Peyer's patch (tissue), 4 donors: ENCODE data around the gene MARF1.

ENCODE experiments used
- CTCF ChIP-seq, 6 experiments: fragments of 450-650 bp in 4 of 6; fragments of 200-600 bp in 2 of 6; sonication (generic) in 1 of 6; IDR thresholded peaks; one replicate each; pipeline ENCODE4 v1.5.1; 2017 to 2019; ENCODE audit warnings: antibody characterized with exemption in 6 of 6, mild to moderate bottlenecking in 3 of 6, moderate library complexity in 1 of 6
- POLR2A ChIP-seq, 2 donors: fragments of 450-650 bp; IDR thresholded peaks; one replicate each; pipeline ENCODE4 v1.5.1; 2017; ENCODE audit warnings: antibody characterized with exemption in 2 of 2, mild to moderate bottlenecking in 2 of 2, moderate library complexity in 2 of 2

- no peak for TF ChIP-seq POLR2A (IDR thresholded peaks at IDR 0.05)
- TF ChIP-seq CTCF (IDR thresholded peaks at IDR 0.05) = no peak
These were observed 31.3 kb downstream of the MARF1 start for GRCh38 chr16:15611610-15612009.
